Measurements from ENCODE around the gene GBGT1.

Gene GBGT1

DNA sequence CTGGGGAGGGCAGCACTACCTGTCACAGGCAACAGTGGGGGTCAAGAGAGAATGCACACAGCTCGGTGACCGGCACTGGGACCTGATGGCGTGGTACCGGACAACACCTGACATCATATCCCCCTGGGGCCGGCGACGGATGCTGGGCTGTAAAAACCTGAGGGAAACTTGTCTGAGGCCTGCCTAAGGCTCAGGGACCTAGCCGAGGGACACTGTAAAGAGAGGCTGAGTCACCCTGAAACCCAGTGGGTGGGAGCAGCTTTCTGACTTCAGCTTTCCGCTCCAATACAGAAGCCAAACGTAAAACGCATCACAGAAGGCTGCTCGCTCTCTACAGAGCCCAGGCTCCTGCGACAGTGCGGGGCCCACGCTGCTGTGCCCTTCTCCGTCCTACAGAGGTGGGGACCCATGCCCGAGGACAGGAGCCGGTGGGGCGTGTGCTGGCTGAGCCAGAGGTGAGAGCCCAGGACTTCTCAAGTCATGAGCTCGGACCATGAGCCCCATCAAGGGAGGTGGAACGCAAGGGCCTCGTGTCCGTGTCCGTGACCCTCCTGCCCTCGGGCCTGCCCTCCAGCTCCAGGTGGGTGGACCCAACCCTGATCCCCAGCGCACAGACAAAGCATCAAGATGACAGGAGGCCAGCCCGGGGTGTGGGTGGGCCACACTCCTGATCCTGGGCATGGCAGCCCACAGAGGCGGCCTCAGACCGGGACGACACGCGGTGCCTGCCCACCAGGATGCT, 47.9 kb downstream of the GBGT1 start:
- no peaks in the 10 kb centered on the region for H4K20me1 ChIP-seq (ENCODE audit: insufficient read depth, low read length)
- H3K9me2 ChIP-seq (ENCODE audit: low read depth, low read length) = no peaks in the 10 kb centered on the region
- no peak overlapping the region for H3K27ac ChIP-seq (ENCODE audit: low read depth, low read length, poor library complexity, severe bottlenecking)
- no peak overlapping the region for H2AFZ ChIP-seq (ENCODE audit: low read length)
- no peak overlapping the region for H3K9ac ChIP-seq (ENCODE audit: low read length)
- no peaks in the 10 kb centered on the region for H3K27me3 ChIP-seq (ENCODE audit: insufficient read depth, low read length)
- TF ChIP-seq, protein P1, sequence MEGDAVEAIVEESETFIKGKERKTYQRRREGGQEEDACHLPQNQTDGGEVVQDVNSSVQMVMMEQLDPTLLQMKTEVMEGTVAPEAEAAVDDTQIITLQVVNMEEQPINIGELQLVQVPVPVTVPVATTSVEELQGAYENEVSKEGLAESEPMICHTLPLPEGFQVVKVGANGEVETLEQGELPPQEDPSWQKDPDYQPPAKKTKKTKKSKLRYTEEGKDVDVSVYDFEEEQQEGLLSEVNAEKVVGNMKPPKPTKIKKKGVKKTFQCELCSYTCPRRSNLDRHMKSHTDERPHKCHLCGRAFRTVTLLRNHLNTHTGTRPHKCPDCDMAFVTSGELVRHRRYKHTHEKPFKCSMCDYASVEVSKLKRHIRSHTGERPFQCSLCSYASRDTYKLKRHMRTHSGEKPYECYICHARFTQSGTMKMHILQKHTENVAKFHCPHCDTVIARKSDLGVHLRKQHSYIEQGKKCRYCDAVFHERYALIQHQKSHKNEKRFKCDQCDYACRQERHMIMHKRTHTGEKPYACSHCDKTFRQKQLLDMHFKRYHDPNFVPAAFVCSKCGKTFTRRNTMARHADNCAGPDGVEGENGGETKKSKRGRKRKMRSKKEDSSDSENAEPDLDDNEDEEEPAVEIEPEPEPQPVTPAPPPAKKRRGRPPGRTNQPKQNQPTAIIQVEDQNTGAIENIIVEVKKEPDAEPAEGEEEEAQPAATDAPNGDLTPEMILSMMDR (IDR thresholded peaks at IDR 0.05; ENCODE audit: low read length) = no peak
- no peak for TF ChIP-seq EZH2 (IDR thresholded peaks at IDR 0.05; ENCODE audit: borderline replicate concordance, low read length)
- H3K9me3 ChIP-seq (ENCODE audit: low read length) = no peaks in the 10 kb centered on the region
- no peaks in the 10 kb centered on the region for H3K36me3 ChIP-seq (ENCODE audit: insufficient read depth, low read length)
- no peak overlapping the region for H3K4me3 ChIP-seq (ENCODE audit: low read depth, low read length, poor library complexity, severe bottlenecking)
- H3K79me2 ChIP-seq (ENCODE audit: insufficient read depth, low read length) = no peaks in the 10 kb centered on the region
- H3K4me1 ChIP-seq (ENCODE audit: insufficient read depth, low read length, severe bottlenecking) = peaks cover 5% of the 10 kb centered on the region
- no peak overlapping the region for H3K4me2 ChIP-seq (ENCODE audit: low read length)
- H3F3A ChIP-seq (ENCODE audit: insufficient read depth, low read length) = no peaks in the 10 kb centered on the region

DNA sequence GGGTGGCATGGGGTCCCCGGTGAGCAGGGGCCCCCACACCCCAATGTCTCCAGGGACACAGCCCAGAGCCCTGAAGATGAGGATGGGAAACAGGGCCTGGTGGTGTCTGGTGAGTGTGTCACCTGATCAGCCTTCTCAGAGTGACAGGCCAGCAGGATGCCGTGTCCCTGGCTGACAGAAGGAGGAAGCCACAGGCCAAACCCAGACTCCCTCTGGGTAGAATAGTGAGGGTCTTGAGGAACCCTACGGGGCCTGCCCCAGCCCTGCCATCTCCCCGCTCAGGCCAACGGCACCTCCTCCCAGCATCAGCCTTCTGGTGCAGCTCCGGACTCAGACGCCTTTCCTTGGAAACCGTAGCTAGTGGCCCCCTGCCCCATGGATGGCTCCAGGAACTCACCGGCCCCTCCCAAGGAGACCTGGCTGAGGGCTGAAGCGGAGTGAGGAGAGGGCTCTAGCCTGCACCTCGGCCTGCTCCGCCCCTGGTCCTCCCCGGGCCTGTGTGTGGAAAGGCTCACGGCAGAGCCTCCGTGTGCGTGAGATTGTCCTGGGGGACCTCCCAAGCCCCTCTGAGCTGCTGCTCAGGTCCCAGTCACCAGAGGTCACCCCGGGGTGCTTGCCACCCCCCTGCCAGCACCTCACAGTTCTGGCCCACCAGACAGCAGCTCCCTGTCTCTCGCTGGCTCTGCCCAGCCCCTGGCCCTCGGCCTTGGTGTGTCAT, 48.7 kb downstream of the GBGT1 start:
- H3F3A ChIP-seq (ENCODE audit: insufficient read depth, low read length) = no peaks in the 10 kb centered on the region
- H3K27me3 ChIP-seq (ENCODE audit: insufficient read depth, low read length) = no peaks in the 10 kb centered on the region
- TF ChIP-seq, protein P1 (IDR thresholded peaks at IDR 0.05; ENCODE audit: low read length) = no peak
- TF ChIP-seq EZH2 (IDR thresholded peaks at IDR 0.05; ENCODE audit: borderline replicate concordance, low read length) = no peak
- no peaks in the 10 kb centered on the region for H3K4me1 ChIP-seq (ENCODE audit: insufficient read depth, low read length, severe bottlenecking)
- no peaks in the 10 kb centered on the region for H4K20me1 ChIP-seq (ENCODE audit: insufficient read depth, low read length)
- H3K9me3 ChIP-seq (ENCODE audit: low read length) = no peaks in the 10 kb centered on the region
- no peak overlapping the region for H3K4me2 ChIP-seq (ENCODE audit: low read length)
- H3K4me3 ChIP-seq (ENCODE audit: low read depth, low read length, poor library complexity, severe bottlenecking) = no peak overlapping the region
- H3K79me2 ChIP-seq (ENCODE audit: insufficient read depth, low read length) = no peaks in the 10 kb centered on the region
- no peaks in the 10 kb centered on the region for H3K9me2 ChIP-seq (ENCODE audit: low read depth, low read length)
- H3K36me3 ChIP-seq (ENCODE audit: insufficient read depth, low read length) = no peaks in the 10 kb centered on the region; the same call in 1 of the 2 replicates
- no peak overlapping the region for H3K27ac ChIP-seq (ENCODE audit: low read depth, low read length, poor library complexity, severe bottlenecking)
- H3K9ac ChIP-seq (ENCODE audit: low read length) = no peak overlapping the region
- H2AFZ ChIP-seq (ENCODE audit: low read length) = no peak overlapping the region

DNA sequence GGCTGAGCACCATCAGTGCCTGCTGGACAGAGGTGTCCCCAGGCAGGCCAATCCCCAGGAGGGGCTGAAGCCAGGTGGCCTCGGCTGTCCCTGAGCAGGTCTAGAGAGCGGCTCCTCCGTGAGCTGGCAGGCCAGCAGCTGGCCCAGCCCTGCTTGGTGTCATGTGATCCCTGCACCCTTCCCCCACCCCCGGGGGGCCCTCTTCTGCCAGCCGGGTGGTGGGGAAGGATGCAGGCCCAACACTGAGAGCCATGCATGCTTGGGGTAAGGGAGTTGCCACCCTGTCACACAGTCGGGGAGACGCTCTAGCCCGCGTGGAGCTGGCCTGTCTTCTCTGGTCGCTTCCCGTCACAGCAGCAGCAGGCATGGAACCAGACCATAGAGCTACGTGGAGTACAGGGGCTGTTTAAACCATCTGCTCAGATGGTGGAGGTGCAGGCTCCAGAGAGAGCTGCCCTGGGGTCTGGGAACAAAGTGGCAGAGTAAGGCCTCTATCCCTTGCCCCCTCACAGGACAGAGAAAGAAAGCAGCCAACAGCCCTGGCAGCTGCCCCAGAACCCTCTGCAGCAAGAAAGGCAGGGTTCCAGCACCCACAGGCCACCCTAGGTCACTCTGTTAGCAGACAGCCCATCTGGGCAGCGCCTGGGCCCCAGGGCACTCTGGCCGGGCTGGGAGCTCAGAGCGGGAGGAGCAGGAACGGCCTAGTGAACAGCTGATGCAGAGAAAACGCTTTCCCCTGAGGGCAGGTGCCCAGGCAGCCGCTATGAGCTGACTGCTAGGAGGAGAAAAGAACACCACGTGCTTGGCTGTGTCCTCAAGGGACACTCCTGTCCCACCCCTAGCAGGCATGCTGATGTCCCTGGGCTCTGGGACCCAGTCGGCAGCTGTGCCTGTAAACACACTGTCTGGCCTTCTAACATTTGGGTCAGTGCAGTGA, 49.5 kb downstream of the GBGT1 start:
- H3K9ac ChIP-seq (ENCODE audit: low read length) = no peak overlapping the region
- no peaks in the 10 kb centered on the region for H3K4me1 ChIP-seq (ENCODE audit: insufficient read depth, low read length, severe bottlenecking)
- H3K9me2 ChIP-seq (ENCODE audit: low read depth, low read length) = no peaks in the 10 kb centered on the region
- TF ChIP-seq EZH2 (IDR thresholded peaks at IDR 0.05; ENCODE audit: borderline replicate concordance, low read length) = no peak
- TF ChIP-seq, protein P1 (IDR thresholded peaks at IDR 0.05; ENCODE audit: low read length) = no peak
- no peak overlapping the region for H2AFZ ChIP-seq (ENCODE audit: low read length)
- H3K4me3 ChIP-seq (ENCODE audit: low read depth, low read length, poor library complexity, severe bottlenecking) = no peak overlapping the region
- H3K4me2 ChIP-seq (ENCODE audit: low read length) = no peak overlapping the region
- H3K79me2 ChIP-seq (ENCODE audit: insufficient read depth, low read length) = no peaks in the 10 kb centered on the region
- no peaks in the 10 kb centered on the region; the same call in 1 of the 2 replicates for H3K36me3 ChIP-seq (ENCODE audit: insufficient read depth, low read length)
- no peaks in the 10 kb centered on the region for H3K9me3 ChIP-seq (ENCODE audit: low read length)
- H3K27me3 ChIP-seq (ENCODE audit: insufficient read depth, low read length) = no peaks in the 10 kb centered on the region
- no peaks in the 10 kb centered on the region for H4K20me1 ChIP-seq (ENCODE audit: insufficient read depth, low read length)
- no peaks in the 10 kb centered on the region for H3F3A ChIP-seq (ENCODE audit: insufficient read depth, low read length)
- H3K27ac ChIP-seq (ENCODE audit: low read depth, low read length, poor library complexity, severe bottlenecking) = no peak overlapping the region

Measured in OCI-LY1 (cell line).